HL-60 (cell line): ENCODE data around the gene GRXCR1.

Experiments
- GABPA ChIP-seq: IDR thresholded peaks from 2 replicates; pipeline ENCODE4 v1.6.1; 2012; ENCODE audit warnings: low read depth
- POLR2AphosphoS5 ChIP-seq: IDR thresholded peaks from 2 replicates; pipeline ENCODE4 v1.6.1; 2012; ENCODE audit warnings: low read depth
- SPI1 ChIP-seq: IDR thresholded peaks from 2 replicates; pipeline ENCODE4 v1.6.1; 2012; ENCODE audit warnings: low read depth, mild to moderate bottlenecking, borderline replicate concordance
- TF ChIP-seq, protein P1 (sequence below): IDR thresholded peaks from 2 replicates; pipeline ENCODE4 v1.6.1; 2012; ENCODE audit warnings: low read depth; ENCODE audit not compliant: insufficient replicate concordance
- TF ChIP-seq, protein P2 (sequence below): IDR thresholded peaks from one replicate; pipeline ENCODE4 v1.5.1; 2011; ENCODE audit warnings: low read length, control low read depth, inconsistent platforms; ENCODE audit not compliant: insufficient read depth

DNA sequence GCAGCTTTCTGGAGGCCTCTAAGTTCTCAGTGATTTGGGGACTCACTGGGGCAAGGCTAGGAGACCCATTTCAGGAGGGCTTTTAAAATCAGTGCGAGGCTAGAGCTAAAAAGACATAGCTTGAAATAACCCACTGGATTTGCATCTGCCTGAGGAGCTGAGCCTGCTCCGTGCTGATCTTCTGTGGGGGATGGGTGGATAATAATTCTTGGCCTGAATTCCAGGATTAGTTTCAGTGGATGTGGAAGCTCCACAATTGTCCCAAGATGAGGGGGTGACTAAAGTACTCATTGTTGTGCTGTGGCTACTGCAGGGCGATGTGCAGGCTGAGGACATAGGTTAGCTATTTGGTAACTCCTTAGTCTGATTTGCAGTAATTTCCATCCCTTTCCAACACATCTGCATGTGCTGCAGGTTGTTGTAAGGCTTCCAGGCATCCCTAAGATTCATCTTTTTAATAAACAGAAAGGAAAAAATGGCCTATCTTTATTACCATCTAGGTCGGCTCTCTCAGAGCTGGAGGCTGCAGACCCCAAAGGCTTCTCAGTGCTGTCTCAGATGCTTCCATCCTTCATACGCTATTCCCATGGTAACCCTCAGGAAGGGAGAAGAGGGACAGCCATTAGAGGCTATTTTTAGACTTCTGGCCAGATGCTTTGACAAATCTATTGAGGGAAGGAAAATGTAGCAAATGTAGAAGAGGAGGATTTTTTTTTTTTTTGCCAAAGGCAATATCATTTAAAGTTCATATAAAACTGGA is 63.4 kb downstream of the GRXCR1 start:
- TF ChIP-seq GABPA (no peak), POLR2AphosphoS5 (no peak), SPI1 (no peak)
- TF ChIP-seq, protein P1, sequence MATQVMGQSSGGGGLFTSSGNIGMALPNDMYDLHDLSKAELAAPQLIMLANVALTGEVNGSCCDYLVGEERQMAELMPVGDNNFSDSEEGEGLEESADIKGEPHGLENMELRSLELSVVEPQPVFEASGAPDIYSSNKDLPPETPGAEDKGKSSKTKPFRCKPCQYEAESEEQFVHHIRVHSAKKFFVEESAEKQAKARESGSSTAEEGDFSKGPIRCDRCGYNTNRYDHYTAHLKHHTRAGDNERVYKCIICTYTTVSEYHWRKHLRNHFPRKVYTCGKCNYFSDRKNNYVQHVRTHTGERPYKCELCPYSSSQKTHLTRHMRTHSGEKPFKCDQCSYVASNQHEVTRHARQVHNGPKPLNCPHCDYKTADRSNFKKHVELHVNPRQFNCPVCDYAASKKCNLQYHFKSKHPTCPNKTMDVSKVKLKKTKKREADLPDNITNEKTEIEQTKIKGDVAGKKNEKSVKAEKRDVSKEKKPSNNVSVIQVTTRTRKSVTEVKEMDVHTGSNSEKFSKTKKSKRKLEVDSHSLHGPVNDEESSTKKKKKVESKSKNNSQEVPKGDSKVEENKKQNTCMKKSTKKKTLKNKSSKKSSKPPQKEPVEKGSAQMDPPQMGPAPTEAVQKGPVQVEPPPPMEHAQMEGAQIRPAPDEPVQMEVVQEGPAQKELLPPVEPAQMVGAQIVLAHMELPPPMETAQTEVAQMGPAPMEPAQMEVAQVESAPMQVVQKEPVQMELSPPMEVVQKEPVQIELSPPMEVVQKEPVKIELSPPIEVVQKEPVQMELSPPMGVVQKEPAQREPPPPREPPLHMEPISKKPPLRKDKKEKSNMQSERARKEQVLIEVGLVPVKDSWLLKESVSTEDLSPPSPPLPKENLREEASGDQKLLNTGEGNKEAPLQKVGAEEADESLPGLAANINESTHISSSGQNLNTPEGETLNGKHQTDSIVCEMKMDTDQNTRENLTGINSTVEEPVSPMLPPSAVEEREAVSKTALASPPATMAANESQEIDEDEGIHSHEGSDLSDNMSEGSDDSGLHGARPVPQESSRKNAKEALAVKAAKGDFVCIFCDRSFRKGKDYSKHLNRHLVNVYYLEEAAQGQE: no peak
- TF ChIP-seq, protein P2, sequence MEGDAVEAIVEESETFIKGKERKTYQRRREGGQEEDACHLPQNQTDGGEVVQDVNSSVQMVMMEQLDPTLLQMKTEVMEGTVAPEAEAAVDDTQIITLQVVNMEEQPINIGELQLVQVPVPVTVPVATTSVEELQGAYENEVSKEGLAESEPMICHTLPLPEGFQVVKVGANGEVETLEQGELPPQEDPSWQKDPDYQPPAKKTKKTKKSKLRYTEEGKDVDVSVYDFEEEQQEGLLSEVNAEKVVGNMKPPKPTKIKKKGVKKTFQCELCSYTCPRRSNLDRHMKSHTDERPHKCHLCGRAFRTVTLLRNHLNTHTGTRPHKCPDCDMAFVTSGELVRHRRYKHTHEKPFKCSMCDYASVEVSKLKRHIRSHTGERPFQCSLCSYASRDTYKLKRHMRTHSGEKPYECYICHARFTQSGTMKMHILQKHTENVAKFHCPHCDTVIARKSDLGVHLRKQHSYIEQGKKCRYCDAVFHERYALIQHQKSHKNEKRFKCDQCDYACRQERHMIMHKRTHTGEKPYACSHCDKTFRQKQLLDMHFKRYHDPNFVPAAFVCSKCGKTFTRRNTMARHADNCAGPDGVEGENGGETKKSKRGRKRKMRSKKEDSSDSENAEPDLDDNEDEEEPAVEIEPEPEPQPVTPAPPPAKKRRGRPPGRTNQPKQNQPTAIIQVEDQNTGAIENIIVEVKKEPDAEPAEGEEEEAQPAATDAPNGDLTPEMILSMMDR: no peak
